Measurements from ENCODE around the gene CTSW.
A peak's percentile ranks its signal among the peaks of the same experiment; 100 is the strongest.

DNA sequence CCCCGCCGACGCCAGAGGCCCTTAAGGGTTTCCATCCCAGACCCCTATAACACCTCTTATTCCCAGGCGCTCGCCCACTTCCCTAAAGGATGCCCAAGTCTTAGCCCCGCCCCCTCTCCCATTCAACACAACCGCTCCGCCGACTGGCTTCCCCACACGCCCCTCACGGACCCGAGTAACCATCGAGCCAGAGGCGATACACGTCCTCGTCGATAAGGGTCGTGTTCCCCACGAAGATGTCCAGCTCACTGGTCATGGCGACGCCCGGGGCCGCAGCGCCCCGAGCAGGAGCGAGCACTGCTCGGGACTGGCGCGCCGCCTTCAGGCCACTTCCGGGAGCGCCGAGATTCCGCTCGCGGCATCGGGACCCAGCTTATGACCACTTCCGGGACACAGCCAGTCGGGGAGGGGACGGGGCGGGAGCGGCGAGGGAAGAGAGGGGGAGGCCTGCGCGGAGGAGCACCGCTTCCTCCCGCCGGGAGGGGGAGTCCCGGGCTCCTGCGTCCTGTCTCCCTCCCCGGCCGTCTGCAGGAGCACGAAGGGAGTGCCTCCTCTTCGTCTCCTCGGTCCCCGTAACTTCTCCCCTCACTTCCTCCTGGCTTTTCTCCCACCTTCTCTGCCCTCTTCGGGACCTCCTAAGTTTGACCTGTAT is 8.7 kb downstream of the CTSW start, which contains the start of gene FIBP:
- TF ChIP-seq, protein P1, sequence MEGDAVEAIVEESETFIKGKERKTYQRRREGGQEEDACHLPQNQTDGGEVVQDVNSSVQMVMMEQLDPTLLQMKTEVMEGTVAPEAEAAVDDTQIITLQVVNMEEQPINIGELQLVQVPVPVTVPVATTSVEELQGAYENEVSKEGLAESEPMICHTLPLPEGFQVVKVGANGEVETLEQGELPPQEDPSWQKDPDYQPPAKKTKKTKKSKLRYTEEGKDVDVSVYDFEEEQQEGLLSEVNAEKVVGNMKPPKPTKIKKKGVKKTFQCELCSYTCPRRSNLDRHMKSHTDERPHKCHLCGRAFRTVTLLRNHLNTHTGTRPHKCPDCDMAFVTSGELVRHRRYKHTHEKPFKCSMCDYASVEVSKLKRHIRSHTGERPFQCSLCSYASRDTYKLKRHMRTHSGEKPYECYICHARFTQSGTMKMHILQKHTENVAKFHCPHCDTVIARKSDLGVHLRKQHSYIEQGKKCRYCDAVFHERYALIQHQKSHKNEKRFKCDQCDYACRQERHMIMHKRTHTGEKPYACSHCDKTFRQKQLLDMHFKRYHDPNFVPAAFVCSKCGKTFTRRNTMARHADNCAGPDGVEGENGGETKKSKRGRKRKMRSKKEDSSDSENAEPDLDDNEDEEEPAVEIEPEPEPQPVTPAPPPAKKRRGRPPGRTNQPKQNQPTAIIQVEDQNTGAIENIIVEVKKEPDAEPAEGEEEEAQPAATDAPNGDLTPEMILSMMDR (IDR thresholded peaks at IDR 0.05 in 4 of 5, conservative IDR thresholded peaks at IDR 0.05 in 1 of 5) = peak; percentile 85 to 95 (median 93)
- peak; percentile 80 to 92 for TF ChIP-seq POLR2A (IDR thresholded peaks at IDR 0.05)
